ENCODE results near the gene SDHB. TPM values are rescaled to one million over a fixed set of nuclear protein-coding genes. Genes with fewer than 3 reads are reported as not detected.

The SDHB gene
- total RNA-seq, 6 experiments from 2014 or later = 112 to 128 (median 116) TPM

GRCh38 chr1:17061486-17061885, 7.7 kb upstream of the SDHB start:
- 0 out of 2 replicates have a peak, but pooled peaks cover 4% of the 10 kb centered on the region for H3K9me3 Mint-ChIP-seq
- peaks cover 17% of the 10 kb centered on the region for H3K27me3 Mint-ChIP-seq (ENCODE audit: insufficient read depth)
- no peak for TF ChIP-seq CTCF (IDR thresholded peaks at IDR 0.05)
- no peaks in the 10 kb centered on the region for H3K36me3 Mint-ChIP-seq (ENCODE audit: low read depth)
- peaks cover 9% of the 10 kb centered on the region for H3K4me1 Mint-ChIP-seq (ENCODE audit: low read depth)
- H3K4me3 Mint-ChIP-seq = no peak overlapping the region
- DNase-seq = no peak
- no peak overlapping the region for H3K27ac Mint-ChIP-seq

GRCh38 chr1:17060306-17060749, 6.5 kb upstream of the SDHB start:
- Mint-ChIP-seq H3K27ac (no peak overlapping the region), H3K9me3 (no peaks in the 10 kb centered on the region), H3K4me1 (ENCODE audit: low read depth) (peaks cover 9% of the 10 kb centered on the region), H3K27me3 (ENCODE audit: insufficient read depth) (peaks cover 17% of the 10 kb centered on the region), H3K36me3 (ENCODE audit: low read depth) (no peaks in the 10 kb centered on the region), H3K4me3 (no peak overlapping the region)
- no peak for DNase-seq
- TF ChIP-seq CTCF (IDR thresholded peaks at IDR 0.05) = no peak

GRCh38 chr1:17059391-17060305, 5.8 kb upstream of the SDHB start:
- Mint-ChIP-seq H3K4me1 (ENCODE audit: low read depth) (peaks cover 9% of the 10 kb centered on the region), H3K36me3 (ENCODE audit: low read depth) (no peaks in the 10 kb centered on the region), H3K9me3 (no peaks in the 10 kb centered on the region), H3K27ac (no peak overlapping the region), H3K4me3 (no peak overlapping the region), H3K27me3 (ENCODE audit: insufficient read depth) (peaks cover 17% of the 10 kb centered on the region)
- TF ChIP-seq CTCF (IDR thresholded peaks at IDR 0.05) = peak; percentile 80
- peak; percentile 56 for DNase-seq

DNA sequence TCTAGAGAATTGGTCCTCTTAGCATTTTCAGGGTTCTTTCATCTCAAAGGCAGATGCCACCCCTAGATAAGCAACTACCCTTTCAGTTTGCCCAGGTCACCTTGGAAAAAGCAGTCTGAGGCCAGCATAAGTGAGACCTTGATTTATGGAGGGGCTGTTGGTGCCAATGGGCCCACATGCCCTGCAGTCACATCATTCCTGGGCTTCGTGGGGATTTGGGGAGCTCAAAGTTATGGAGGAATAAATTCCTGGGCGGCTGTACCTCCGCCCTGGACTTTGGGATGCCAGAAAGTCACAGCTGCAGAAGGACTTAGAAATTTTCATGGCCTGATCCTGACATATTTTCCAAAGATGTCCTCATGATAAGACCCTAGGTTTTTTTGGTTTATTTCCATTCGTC, 2.7 kb upstream of the SDHB start:
- DNase-seq = no peak
- H3K27ac Mint-ChIP-seq = no peak overlapping the region
- no peak overlapping the region for H3K4me3 Mint-ChIP-seq
- peaks cover 8% of the 10 kb centered on the region for H3K4me1 Mint-ChIP-seq (ENCODE audit: low read depth)
- no peaks in the 10 kb centered on the region for H3K36me3 Mint-ChIP-seq (ENCODE audit: low read depth)
- H3K9me3 Mint-ChIP-seq = no peaks in the 10 kb centered on the region
- TF ChIP-seq CTCF (IDR thresholded peaks at IDR 0.05) = no peak
- peaks cover 18% of the 10 kb centered on the region for H3K27me3 Mint-ChIP-seq (ENCODE audit: insufficient read depth)

DNA sequence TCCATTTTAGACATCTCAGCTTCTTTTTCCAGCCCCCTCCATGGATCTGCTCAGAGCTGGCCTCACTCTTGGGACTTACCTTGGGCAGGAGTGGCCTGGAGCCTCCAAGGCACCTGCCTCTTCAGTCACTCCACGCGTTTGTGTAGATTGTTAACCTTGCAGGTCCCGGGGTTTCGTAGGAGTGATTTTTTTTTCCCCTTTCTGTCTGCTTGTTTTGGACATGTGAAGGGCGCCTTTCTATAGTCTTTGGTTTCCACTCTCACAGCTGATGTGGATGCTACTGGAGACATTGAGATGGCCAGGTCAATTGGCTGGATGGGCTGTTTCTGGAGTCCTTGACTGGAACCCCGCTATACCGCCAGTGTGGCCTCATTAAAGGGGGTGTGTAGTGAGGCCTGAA, 2.0 kb upstream of the SDHB start:
- Mint-ChIP-seq H3K4me3 (no peak overlapping the region), H3K4me1 (ENCODE audit: low read depth) (peaks cover 14% of the 10 kb centered on the region), H3K9me3 (no peaks in the 10 kb centered on the region), H3K36me3 (ENCODE audit: low read depth) (no peaks in the 10 kb centered on the region; the same call in 1 of the 2 replicates), H3K27me3 (ENCODE audit: insufficient read depth) (peaks cover 18% of the 10 kb centered on the region), H3K27ac (no peak overlapping the region)
- DNase-seq = no peak
- TF ChIP-seq CTCF (IDR thresholded peaks at IDR 0.05) = no peak

Measured in HFFc6 (cell line).